Lung (tissue), 12 donors: ENCODE results near the gene TTC3. TPM values are rescaled to one million over a fixed set of nuclear protein-coding genes. Genes with fewer than 3 reads are reported as not detected.

Source experiments
- ATAC-seq: fragments of 200-7000 bp; cut with Tn5 transposase; one replicate; pipeline ENCODE4 v1.9.1; 2020; ENCODE audit warnings: moderate number of reproducible peaks; ENCODE audit not compliant: insufficient read depth, low FRiP score
- DNase-seq, 3 donors: peaks; one replicate each; pipeline ENCODE4 v3.0.0-alpha.2; 2013 to 2017
- H3K27ac ChIP-seq, 2 donors: one replicate each; pipeline ENCODE4 v1.5.1; 2013; ENCODE audit warnings: mild to moderate bottlenecking in 2 of 2, moderate library complexity in 2 of 2, control low read depth in 1 of 2, inconsistent platforms in 1 of 2, low read depth in 1 of 2, low read length in 1 of 2
- H3K27me3 ChIP-seq, 3 donors: one replicate each; pipeline ENCODE4 v1.5.1; 2013; ENCODE audit warnings: low read length in 2 of 3; ENCODE audit not compliant: control insufficient read depth in 3 of 3, insufficient read depth in 3 of 3
- H3K36me3 ChIP-seq, 4 donors: one replicate each; pipeline ENCODE4 v1.5.1; 2013; ENCODE audit warnings: low read length in 4 of 4, mild to moderate bottlenecking in 1 of 4, moderate library complexity in 1 of 4; ENCODE audit not compliant: control insufficient read depth in 4 of 4, insufficient read depth in 4 of 4
- H3K4me1 ChIP-seq, 5 donors: one replicate each; pipeline ENCODE4 v1.5.1; 2013; ENCODE audit warnings: low read length in 5 of 5, mild to moderate bottlenecking in 2 of 5, moderate library complexity in 1 of 5; ENCODE audit not compliant: control insufficient read depth in 5 of 5, insufficient read depth in 5 of 5
- H3K4me3 ChIP-seq: one replicate; pipeline ENCODE4 v1.5.1; 2013; ENCODE audit warnings: mild to moderate bottlenecking, control low read depth, moderate library complexity
- H3K9ac ChIP-seq, 2 donors: one replicate each; pipeline ENCODE4 v1.5.1; 2013; ENCODE audit warnings: low read length in 2 of 2, control low read depth in 1 of 2; ENCODE audit not compliant: insufficient read depth in 1 of 2
- H3K9me3 ChIP-seq, 4 donors: one replicate each; pipeline ENCODE4 v1.5.1; 2013; ENCODE audit warnings: low read length in 3 of 4, mild to moderate bottlenecking in 1 of 4, moderate library complexity in 1 of 4; ENCODE audit not compliant: control insufficient read depth in 4 of 4, insufficient read depth in 3 of 4
- CTCF ChIP-seq: IDR thresholded peaks from 2 replicates; pipeline ENCODE4 v1.5.1; 2012; ENCODE audit warnings: mild to moderate bottlenecking; ENCODE audit errors: control extremely low read depth, extremely low read depth
- WGBS, 2 donors: extraction: QIAGEN DNeasy Blood & Tissue Kit; methylation state at CpG; one replicate each; pipeline ENCODE4 v1.1.7; 2013; 5-methylcytosine and 5-hydroxymethylcytosine counted together
- polyA plus RNA-seq, 2 donors: library from polyadenylated mRNA; stranded (reverse); fragments of 200-250 nt; gene quantifications; one replicate each; pipeline ENCODE4 v1.2.1, GENCODE V29; 2013
- total RNA-seq, 2 donors: library from RNA; depleted of rRNA in 1 of 2; stranded (reverse); fragments of >200 nt in 1 of 2; gene quantifications; one replicate each; pipeline ENCODE4 v1.2.1, GENCODE V29; 2014 to 2021
- donor health status: control.
- donor health status: control.
- donor health status: Bipolar disorder and iron deficiency.
- donor health status: healthy.
- donor health status: DM: yes; HTN: yes; CAD: no.

Gene TTC3
- total and polyA plus RNA-seq, 4 donors, result 19.0 to 310 (median 50.9) TPM

- 93 to 94% methylated on average over 4 of the region's 4 CpGs for WGBS, 2 donors
- H3K36me3 ChIP-seq, result no peaks in the 10 kb centered on the region
- H3K27me3 ChIP-seq, result no peaks in the 10 kb centered on the region
- H3K27ac ChIP-seq, result no peak overlapping the region
- no peak overlapping the region for H3K4me3 ChIP-seq
- H3K9ac ChIP-seq, result no peak overlapping the region
- ATAC-seq, result no peak
- peaks cover 0 to 22% (median 5%) of the 10 kb centered on the region in 5 donors for H3K4me1 ChIP-seq
- TF ChIP-seq CTCF, result no peak
- H3K9me3 ChIP-seq, result peaks cover 0 to 1% (median 0%) of the 10 kb centered on the region in 4 donors
- no peak for DNase-seq
These were observed 2.2 kb downstream of the TTC3 start for GRCh38 chr21:37075214-37075770.

GRCh38 chr21:37076087-37076850 is 3.2 kb downstream of the TTC3 start:
- H3K9ac ChIP-seq, result no peak overlapping the region
- DNase-seq (no peak), ATAC-seq (no peak)
- H3K4me3 ChIP-seq, result no peak overlapping the region
- H3K9me3 ChIP-seq, result peaks cover 0 to 1% (median 0%) of the 10 kb centered on the region in 4 donors
- no peak for TF ChIP-seq CTCF
- no peak overlapping the region for H3K27ac ChIP-seq
- no peaks in the 10 kb centered on the region for H3K27me3 ChIP-seq
- H3K36me3 ChIP-seq, result no peaks in the 10 kb centered on the region
- H3K4me1 ChIP-seq, result peaks cover 0 to 17% (median 5%) of the 10 kb centered on the region in 5 donors
- WGBS, 2 donors, result 92 to 98% methylated on average over 4 of the region's 4 CpGs

- Histone ChIP-seq H3K27me3 (no peaks in the 10 kb centered on the region), H3K9me3 (peaks cover 0 to 1% (median 0%) of the 10 kb centered on the region in 4 donors), H3K36me3 (no peaks in the 10 kb centered on the region), H3K9ac (no peak overlapping the region), H3K27ac (no peak overlapping the region), H3K4me3 (no peak overlapping the region), H3K4me1 (peaks cover 0 to 10% (median 0%) of the 10 kb centered on the region in 5 donors)
- WGBS, 2 donors, result 94 to 100% methylated on average over 1 of the region's 1 CpG
- DNase-seq, result no peak
- no peak for ATAC-seq
- no peak for TF ChIP-seq CTCF
These were observed 4.3 kb downstream of the TTC3 start for GRCh38 chr21:37077403-37077802.
